Pancreas (tissue), 10 donors: ENCODE results near the gene IRF9. TPM values are rescaled to one million over a fixed set of nuclear protein-coding genes. Genes with fewer than 3 reads are reported as not detected.
A peak's percentile ranks its signal among the peaks of the same experiment; 100 is the strongest.

Source experiments
- ATAC-seq, 4 donors: fragments of 200-7000 bp; cut with Tn5 transposase; one replicate each; pipeline versions ENCODE4 v1.8.0 to v1.9.1; 2020; ENCODE audit warnings: mild to moderate bottlenecking in 4 of 4, moderate library complexity in 4 of 4
- DNase-seq, 6 donors: peaks; one replicate each; pipeline ENCODE4 v3.0.0-alpha.2; 2020
- FAIRE-seq: peaks from 2 replicates; lab custom pipeline; 2012; peaks lifted over from hg19 to GRCh38; lab: Jason Lieb, UNC
- H3K27ac ChIP-seq, 4 donors: fragments of 200-600 bp; sonication (generic); 1 replicate in 3 of 4; 2 replicates in 1 of 4; pipeline versions ENCODE4 v1.5.0 to v1.8.0; 2020
- H3K27me3 ChIP-seq, 4 donors: fragments of 200-600 bp; one replicate each; pipeline ENCODE4 v1.8.0; 2021
- H3K36me3 ChIP-seq, 3 donors: fragments of 200-600 bp; sonication (generic) in 1 of 3; one replicate each; pipeline versions ENCODE4 v1.5.0 to v1.8.0; 2020 to 2021
- H3K4me1 ChIP-seq, 3 donors: fragments of 200-600 bp; one replicate each; pipeline ENCODE4 v1.8.0; 2021
- H3K4me3 ChIP-seq, 4 donors: fragments of 200-600 bp; sonication (generic) in 2 of 4; one replicate each; pipeline versions ENCODE4 v1.5.0 to v1.8.0; 2020 to 2021
- H3K9me3 ChIP-seq, 4 donors: fragments of 200-600 bp; one replicate each; pipeline ENCODE4 v1.8.0; 2021
- WGBS, 2 donors: extraction: QIAGEN DNeasy Blood & Tissue Kit; methylation state at CpG; one replicate each; pipeline ENCODE4 v1.1.7; 2013; 5-methylcytosine and 5-hydroxymethylcytosine counted together
- intact Hi-C, 3 donors: fragments of 100-400 bp; cut with DNase I; formaldehyde crosslinking; loops; one replicate each; pipeline versions ENCODE4 v1.11.1 to v1.14.2; 2022
- polyA plus RNA-seq, 2 donors: library from polyadenylated mRNA; stranded (reverse); fragments of 200-250 nt; gene quantifications; one replicate each; pipeline ENCODE4 v1.2.3, GENCODE V29; 2013
- total RNA-seq, 6 donors: library from RNA; stranded (reverse); fragmentation: NEBNext Ultra II Directional in 4 of 6; extraction: Animal tissue kit (Norgen Biotek cat#: 25700) in 4 of 6; gene quantifications; one replicate each; pipeline versions ENCODE4 v1.2.1 to v1.2.4, GENCODE V29; 2021 to 2023
- TF ChIP-seq, protein P1 (sequence below), 4 donors: fragments of 200-600 bp; sonication (generic) in 3 of 4; IDR thresholded peaks; one replicate each; pipeline versions ENCODE4 v1.5.0 to v1.8.0; 2021; ENCODE audit warnings: antibody characterized with exemption in 4 of 4
- donor health status: healthy with polysubstance abuse.
- donor health status: DM: no; HTN: no; CAD: no; lungs with moderate emphysema.
- donor health status: DM: no; HTN: no; CAD: no.
- donor health status: control.
- donor health status: control.
- donor health status: Bipolar disorder and iron deficiency.
- donor health status: DM: yes; HTN: yes; CAD: no.
- donor health status: DM: no; HTN: no; CAD: no.
- donor health status: DM: no; HTN: no; CAD: no.
- donor health status: DM: yes; HTN: yes; CAD: no.

The IRF9 gene
- total and polyA plus RNA-seq, 8 donors = 20.3 to 60.8 (median 37.3) TPM

DNA sequence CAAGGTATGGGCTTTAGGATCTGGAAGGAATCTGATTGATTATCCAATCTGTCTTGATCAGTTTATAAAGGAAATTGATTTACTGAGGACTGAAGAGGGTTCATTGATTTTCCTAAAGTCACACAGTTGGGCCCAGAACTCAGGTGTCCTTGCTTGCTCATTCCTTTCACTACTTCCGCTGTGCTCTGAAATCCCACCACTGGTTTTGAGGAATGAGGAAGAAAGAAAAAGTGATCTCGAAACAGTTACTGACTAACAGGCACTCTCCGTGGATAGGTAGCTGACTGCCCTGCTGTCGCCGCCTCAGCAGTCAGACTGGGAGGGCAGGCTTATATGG is 30.7 kb upstream of the IRF9 start, which contains the start of gene FITM1:
FITM1 (plus strand) TSS at position 280 of the 337 bp plus-strand sequence. CDS start 905 bp downstream, outside the sequence.
- Histone ChIP-seq H3K27ac (peak within 1 kb of the TSS; percentile 76 to 87 (median 80)), H3K9me3 (no peaks in the 10 kb centered on the region), H3K36me3 (no peaks in the 10 kb centered on the region), H3K4me1 (peaks cover 19 to 30% (median 22%) of the 10 kb centered on the region in 3 donors), H3K4me3 (no peak within 1 kb of the TSS), H3K27me3 (no peaks in the 10 kb centered on the region)
- TF ChIP-seq, protein P1, sequence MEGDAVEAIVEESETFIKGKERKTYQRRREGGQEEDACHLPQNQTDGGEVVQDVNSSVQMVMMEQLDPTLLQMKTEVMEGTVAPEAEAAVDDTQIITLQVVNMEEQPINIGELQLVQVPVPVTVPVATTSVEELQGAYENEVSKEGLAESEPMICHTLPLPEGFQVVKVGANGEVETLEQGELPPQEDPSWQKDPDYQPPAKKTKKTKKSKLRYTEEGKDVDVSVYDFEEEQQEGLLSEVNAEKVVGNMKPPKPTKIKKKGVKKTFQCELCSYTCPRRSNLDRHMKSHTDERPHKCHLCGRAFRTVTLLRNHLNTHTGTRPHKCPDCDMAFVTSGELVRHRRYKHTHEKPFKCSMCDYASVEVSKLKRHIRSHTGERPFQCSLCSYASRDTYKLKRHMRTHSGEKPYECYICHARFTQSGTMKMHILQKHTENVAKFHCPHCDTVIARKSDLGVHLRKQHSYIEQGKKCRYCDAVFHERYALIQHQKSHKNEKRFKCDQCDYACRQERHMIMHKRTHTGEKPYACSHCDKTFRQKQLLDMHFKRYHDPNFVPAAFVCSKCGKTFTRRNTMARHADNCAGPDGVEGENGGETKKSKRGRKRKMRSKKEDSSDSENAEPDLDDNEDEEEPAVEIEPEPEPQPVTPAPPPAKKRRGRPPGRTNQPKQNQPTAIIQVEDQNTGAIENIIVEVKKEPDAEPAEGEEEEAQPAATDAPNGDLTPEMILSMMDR (IDR thresholded peaks at IDR 0.05) = no peak
- intact Hi-C loops = no loop called here
- DNase-seq = no peak
- FAIRE-seq = no peak
- peak in 1 of 4 donors; percentile 11 for ATAC-seq
- WGBS, 2 donors = 72 to 81% methylated on average over 5 of the region's 5 CpGs

DNA sequence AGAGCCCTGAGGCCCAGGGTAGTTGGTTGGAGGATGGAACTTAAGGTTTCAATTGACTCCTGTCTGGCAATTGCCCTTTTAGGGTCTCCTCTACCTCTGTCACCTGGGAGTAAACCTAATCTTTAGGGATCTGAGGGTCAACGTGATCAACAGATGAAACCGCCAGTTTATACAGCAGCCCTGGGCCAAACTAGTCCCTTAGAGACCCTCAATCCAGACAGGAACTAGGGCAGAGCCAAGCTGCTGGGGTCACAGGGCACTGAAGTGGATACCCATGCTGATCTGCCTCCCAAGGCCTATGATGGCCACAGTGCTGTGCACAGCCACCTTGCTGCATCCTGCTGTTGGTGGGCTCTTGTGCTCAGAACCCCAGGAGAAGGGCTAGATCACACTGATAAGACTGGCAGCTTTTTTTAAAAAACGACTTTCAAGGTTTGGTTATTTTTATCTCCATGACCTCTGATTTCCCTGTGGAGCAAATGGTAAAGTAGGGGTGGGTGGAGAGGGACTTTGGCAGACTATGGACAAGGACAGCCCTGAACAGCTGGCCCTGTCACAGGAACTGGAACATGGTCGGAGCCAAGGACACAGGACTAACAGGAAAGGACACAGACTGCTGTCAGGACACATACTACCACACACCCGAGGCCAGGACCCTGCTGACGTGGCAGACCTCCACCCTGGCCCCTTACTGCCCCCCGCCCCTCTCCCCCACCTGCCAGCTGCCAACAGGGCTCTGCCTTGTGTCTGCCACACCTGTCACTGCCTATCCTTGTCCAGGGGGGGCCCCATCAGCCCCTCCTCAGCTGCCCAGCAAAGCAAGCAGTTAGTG is 30.1 kb upstream of the IRF9 start:
- Histone ChIP-seq H3K36me3 (no peaks in the 10 kb centered on the region), H3K9me3 (no peaks in the 10 kb centered on the region), H3K4me3 (no peak overlapping the region), H3K27ac (peak overlapping the region; percentile 76 to 87 (median 80)), H3K4me1 (peaks cover 19 to 31% (median 22%) of the 10 kb centered on the region in 3 donors), H3K27me3 (no peaks in the 10 kb centered on the region)
- TF ChIP-seq, protein P1 (IDR thresholded peaks at IDR 0.05) = no peak
- intact Hi-C loops = no loop called here
- 28 to 32% methylated on average over 7 of the region's 7 CpGs for WGBS, 2 donors
- FAIRE-seq (no peak), DNase-seq (peak; percentile 68 to 87 (median 83)), ATAC-seq (peak; percentile 53 to 71 (median 64))

DNA sequence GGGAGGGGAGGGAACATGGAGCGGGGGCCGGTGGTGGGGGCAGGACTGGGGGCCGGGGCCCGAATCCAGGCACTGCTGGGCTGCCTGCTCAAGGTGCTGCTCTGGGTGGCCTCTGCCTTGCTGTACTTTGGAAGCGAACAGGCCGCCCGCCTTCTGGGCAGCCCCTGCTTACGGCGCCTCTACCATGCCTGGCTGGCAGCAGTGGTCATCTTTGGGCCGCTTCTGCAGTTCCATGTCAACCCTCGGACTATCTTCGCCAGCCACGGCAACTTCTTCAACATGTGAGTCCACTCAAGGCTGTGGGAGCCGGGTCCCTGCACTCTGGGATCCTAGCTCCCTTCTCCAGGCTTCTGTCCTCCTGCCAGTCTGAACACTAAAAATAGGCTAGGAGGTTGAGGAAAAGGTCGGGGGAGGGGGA is 29.5 kb upstream of the IRF9 start:
- ATAC-seq = peak; percentile 1 to 11 (median 7)
- intact Hi-C loops = no loop called here
- peak overlapping the region; percentile 76 to 87 (median 80) for H3K27ac ChIP-seq
- no peaks in the 10 kb centered on the region for H3K9me3 ChIP-seq
- no peaks in the 10 kb centered on the region for H3K36me3 ChIP-seq
- TF ChIP-seq, protein P1 (IDR thresholded peaks at IDR 0.05) = no peak
- FAIRE-seq = no peak
- DNase-seq = peak in 2 of 6 donors; percentile 42 to 66
- no peaks in the 10 kb centered on the region for H3K27me3 ChIP-seq
- H3K4me1 ChIP-seq = peaks cover 19 to 31% (median 22%) of the 10 kb centered on the region in 3 donors
- H3K4me3 ChIP-seq = no peak overlapping the region
- WGBS, 2 donors = 38 to 40% methylated on average over 15 of the region's 15 CpGs

DNA sequence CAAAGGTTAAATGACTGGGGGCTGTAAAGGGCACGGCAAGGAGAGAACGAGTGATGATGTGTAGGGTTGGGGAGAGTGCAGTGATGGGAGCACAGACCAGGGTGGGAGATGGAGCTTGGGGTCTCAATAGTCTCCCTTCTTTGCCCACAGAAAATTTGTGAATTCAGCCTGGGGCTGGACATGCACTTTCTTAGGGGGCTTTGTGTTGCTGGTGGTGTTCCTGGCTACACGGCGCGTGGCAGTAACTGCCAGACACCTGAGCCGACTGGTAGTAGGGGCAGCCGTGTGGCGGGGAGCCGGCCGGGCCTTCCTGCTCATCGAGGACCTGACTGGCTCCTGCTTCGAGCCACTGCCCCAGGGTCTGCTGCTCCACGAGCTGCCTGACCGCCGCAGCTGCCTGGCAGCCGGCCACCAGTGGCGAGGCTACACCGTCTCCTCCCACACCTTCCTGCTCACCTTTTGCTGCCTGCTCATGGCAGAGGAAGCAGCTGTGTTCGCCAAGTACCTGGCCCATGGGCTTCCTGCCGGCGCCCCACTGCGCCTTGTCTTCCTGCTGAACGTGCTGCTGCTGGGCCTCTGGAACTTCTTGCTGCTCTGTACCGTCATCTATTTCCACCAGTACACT is 28.9 kb upstream of the IRF9 start:
- Histone ChIP-seq H3K9me3 (no peaks in the 10 kb centered on the region), H3K4me3 (no peak overlapping the region), H3K4me1 (peaks cover 25 to 31% (median 27%) of the 10 kb centered on the region in 3 donors), H3K27ac (peak overlapping the region; percentile 76 to 87 (median 80)), H3K36me3 (no peaks in the 10 kb centered on the region), H3K27me3 (no peaks in the 10 kb centered on the region)
- FAIRE-seq = no peak
- ATAC-seq = peak; percentile 31 to 46 (median 36)
- intact Hi-C loops = no loop called here
- TF ChIP-seq, protein P1 (IDR thresholded peaks at IDR 0.05) = no peak
- 24 to 29% methylated on average over 24 of the region's 24 CpGs for WGBS, 2 donors
- DNase-seq = peak; percentile 73 to 92 (median 82)
